Pons (tissue), 1 donor: Measurements from ENCODE around the gene CCDC149.
"Not testable (repeated sequence)": the region's sequence is repeated elsewhere in the genome, so short reads cannot be mapped to it uniquely, and the experiment has no call there.

Source experiments
- DNase-seq: peaks from one replicate; pipeline ENCODE4 v3.0.0-alpha.2; 2016; ENCODE audit warnings: low spot score

The CCDC149 gene

GRCh38 chr4:24917076-24917856 is 4.4 kb upstream of the CCDC149 start:
- DNase-seq, result no peak

- no peak for DNase-seq
Measured at GRCh38 chr4:24915121-24915922, 2.5 kb upstream of the CCDC149 start.

- no peak for DNase-seq
Measured at GRCh38 chr4:24914460-24914859, 1.6 kb upstream of the CCDC149 start.

- DNase-seq, result no peak
Measured at GRCh38 chr4:24913119-24913485, 260 bp upstream of the CCDC149 start.

- DNase-seq, result no peak
Measured at GRCh38 chr4:24910499-24910898, 2.3 kb downstream of the CCDC149 start.

- not testable (repeated sequence) for DNase-seq
Measured at GRCh38 chr4:24909606-24910005, 3.2 kb downstream of the CCDC149 start.

GRCh38 chr4:24897639-24898038 is 15.2 kb downstream of the CCDC149 start:
- DNase-seq, result no peak

GRCh38 chr4:24896977-24897376 is 15.9 kb downstream of the CCDC149 start:
- peak; percentile 59 for DNase-seq

GRCh38 chr4:24896056-24896455 is 16.8 kb downstream of the CCDC149 start:
- DNase-seq, result no peak

- no peak for DNase-seq
Measured at GRCh38 chr4:24895461-24895860, 17.4 kb downstream of the CCDC149 start.

- no peak for DNase-seq
Measured at GRCh38 chr4:24894846-24895245, 18.0 kb downstream of the CCDC149 start.

GRCh38 chr4:24894243-24894642 is 18.6 kb downstream of the CCDC149 start:
- no peak for DNase-seq

- no peak for DNase-seq
Measured at GRCh38 chr4:24892778-24893177, 20.1 kb downstream of the CCDC149 start.

- DNase-seq, result no peak
Measured at GRCh38 chr4:24892278-24892677, 20.6 kb downstream of the CCDC149 start.

- no peak for DNase-seq
Measured at GRCh38 chr4:24890561-24891126, 22.2 kb downstream of the CCDC149 start.

GRCh38 chr4:24889991-24890390 is 22.9 kb downstream of the CCDC149 start:
- no peak for DNase-seq

- no peak for DNase-seq
Measured at GRCh38 chr4:24888475-24889344, 24.1 kb downstream of the CCDC149 start.

- DNase-seq, result no peak
Measured at GRCh38 chr4:24887881-24888430, 24.9 kb downstream of the CCDC149 start.

- DNase-seq, result no peak
Measured at GRCh38 chr4:24886596-24886995, 26.2 kb downstream of the CCDC149 start.

- peak; percentile 36 for DNase-seq
Measured at GRCh38 chr4:24885342-24885741, 27.5 kb downstream of the CCDC149 start.

- no peak for DNase-seq
Measured at GRCh38 chr4:24884902-24885301, 27.9 kb downstream of the CCDC149 start.
